Hematopoietic multipotent progenitor cell treated with erythropoietin and hydrocortisone succinate and interleukin-3 and kit ligand, for 15 days (in vitro differentiated cells): ENCODE data around the gene KCNK2.

Experiments
- DNase-seq: peaks from one replicate; pipeline ENCODE4 v3.0.0-alpha.2; 2015; ENCODE audit warnings: low spot score

Gene KCNK2

GRCh38 chr1:215095524-215095923 is 13.0 kb downstream of the KCNK2 start:
- DNase-seq: no peak

- no peak for DNase-seq
Measured at GRCh38 chr1:215101511-215101910, 19.0 kb downstream of the KCNK2 start.

GRCh38 chr1:215104283-215104682 is 21.7 kb downstream of the KCNK2 start:
- no peak for DNase-seq

- no peak for DNase-seq
Measured at GRCh38 chr1:215106067-215106466, 23.5 kb downstream of the KCNK2 start.

- no peak for DNase-seq
Measured at GRCh38 chr1:215109171-215109570, 26.6 kb downstream of the KCNK2 start.

GRCh38 chr1:215111916-215112315 is 29.4 kb downstream of the KCNK2 start:
- DNase-seq: no peak

- DNase-seq: no peak
Measured at GRCh38 chr1:215113776-215114153, 31.2 kb downstream of the KCNK2 start.

GRCh38 chr1:215114154-215114933 is 31.8 kb downstream of the KCNK2 start:
- no peak for DNase-seq

- DNase-seq: no peak
Measured at GRCh38 chr1:215115760-215116159, 33.2 kb downstream of the KCNK2 start.

GRCh38 chr1:215118081-215118480 is 35.5 kb downstream of the KCNK2 start:
- DNase-seq: no peak

GRCh38 chr1:215119056-215119455 is 36.5 kb downstream of the KCNK2 start:
- no peak for DNase-seq

- DNase-seq: no peak
Measured at GRCh38 chr1:215119719-215120365, 37.3 kb downstream of the KCNK2 start.

GRCh38 chr1:215128504-215128903 is 46.0 kb downstream of the KCNK2 start:
- no peak for DNase-seq

GRCh38 chr1:215131291-215131690 is 48.8 kb downstream of the KCNK2 start:
- DNase-seq: no peak

GRCh38 chr1:215132156-215132555 is 49.6 kb downstream of the KCNK2 start:
- DNase-seq: no peak

- DNase-seq: no peak
Measured at GRCh38 chr1:215133532-215133931, 51.0 kb downstream of the KCNK2 start.

GRCh38 chr1:215137985-215138384 is 55.4 kb downstream of the KCNK2 start:
- no peak for DNase-seq

- DNase-seq: no peak
Measured at GRCh38 chr1:215140135-215140534, 57.6 kb downstream of the KCNK2 start.

GRCh38 chr1:215141460-215141859 is 58.9 kb downstream of the KCNK2 start:
- DNase-seq: no peak

- no peak for DNase-seq
Measured at GRCh38 chr1:215143497-215143896, 61.0 kb downstream of the KCNK2 start.

- DNase-seq: no peak
Measured at GRCh38 chr1:215146240-215146975, 63.9 kb downstream of the KCNK2 start.

- no peak for DNase-seq
Measured at GRCh38 chr1:215147024-215147423, 64.5 kb downstream of the KCNK2 start.
